K562 (cell line): Measurements from ENCODE around the gene FBXL13. TPM values are rescaled to one million over a fixed set of nuclear protein-coding genes. Genes with fewer than 3 reads are reported as not detected.

Source experiments
- ATAC-seq: fragments of 200-7000 bp; cut with Tn5 transposase; 3 replicates; pipeline ENCODE4 v1.9.1; 2020; ENCODE audit warnings: moderate library complexity
- BruUV-seq: library from RNA; stranded (reverse); fragments of 400-500 nt; replicated peaks from 2 replicates; lab custom pipeline; 2021; lab: Mats Ljungman, UMichigan
- CTCF ChIA-PET: fragments of 300-600 bp; formaldehyde crosslinking; extraction: SDS; loops from one replicate; lab custom pipeline; 2021; ENCODE audit warnings: low intra/inter-chr PET ratio; lab: Yijun Ruan, JAX
- POLR2A ChIA-PET: fragments of 300-600, 350-650 bp; sonication (Branson Sonifier 250); formaldehyde crosslinking; extraction: SDS; loops from one replicate; lab custom pipeline; 2021; ENCODE audit warnings: antibody characterized with exemption, inconsistent platforms; lab: Yijun Ruan, JAX
- DNase-seq, 4 experiments: peaks; one replicate each; pipeline versions ENCODE4 v3.0.0 to v3.0.0-alpha.2; 2011 to 2018; ENCODE audit warnings: low spot score in 3 of 4, mixed read lengths in 3 of 4; ENCODE audit errors: extremely low read depth in 1 of 4
- FAIRE-seq: peaks from 2 replicates; lab custom pipeline; 2011; peaks lifted over from hg19 to GRCh38; lab: Jason Lieb, UNC
- H2AFZ ChIP-seq: 2 replicates; pipeline ENCODE4 v1.6.0; 2011; ENCODE audit warnings: low read depth, low read length, control low read depth, inconsistent platforms
- H3K27ac ChIP-seq: fragments of 200-600 bp; 3 replicates; pipeline ENCODE4 v1.8.0; 2011; ENCODE audit warnings: low read depth, mild to moderate bottlenecking, control low read depth, inconsistent platforms, low read length, moderate library complexity, mixed read lengths; ENCODE audit errors: extremely low read depth
- H3K27me3 ChIP-seq, 2 experiments: fragments of 300-600 bp in 1 of 2; 2 replicates in 1 of 2; 3 replicates in 1 of 2; pipeline versions ENCODE4 v1.6.0 to v1.8.0; 2011; ENCODE audit warnings: inconsistent platforms in 2 of 2, low read length in 2 of 2, mild to moderate bottlenecking in 1 of 2, mixed read lengths in 1 of 2, moderate library complexity in 1 of 2; ENCODE audit not compliant: control insufficient read depth in 2 of 2, insufficient read depth in 2 of 2
- H3K36me3 ChIP-seq: fragments of 300-600 bp; 3 replicates; pipeline ENCODE4 v1.8.0; 2011; ENCODE audit warnings: mild to moderate bottlenecking, low read length, inconsistent platforms; ENCODE audit not compliant: control insufficient read depth, insufficient read depth
- H3K4me1 ChIP-seq, 2 experiments: fragments of 200-600 bp in 1 of 2; replicated peaks in 1 of 2; 2 replicates in 1 of 2; 3 replicates in 1 of 2; pipeline versions ENCODE4 v1.5.1 to v1.8.0; 2011; ENCODE audit warnings: inconsistent platforms in 2 of 2, low read length in 2 of 2, mild to moderate bottlenecking in 1 of 2, mixed read lengths in 1 of 2, moderate library complexity in 1 of 2; ENCODE audit not compliant: control insufficient read depth in 2 of 2, insufficient read depth in 2 of 2
- H3K4me2 ChIP-seq: 2 replicates; pipeline ENCODE4 v1.6.1; 2011; ENCODE audit warnings: low read length, control low read depth, inconsistent platforms, mixed read lengths; ENCODE audit not compliant: insufficient read depth
- H3K4me3 ChIP-seq: fragments of 200-600 bp; sonication (generic), shearing (Covaris generic); 2 replicates; pipeline ENCODE4 v1.5.1; 2016; ENCODE audit warnings: control low read depth, inconsistent platforms
- H3K79me2 ChIP-seq: fragments of 200-600 bp; 3 replicates; pipeline ENCODE4 v1.8.0; 2011; ENCODE audit warnings: low read length, inconsistent platforms; ENCODE audit not compliant: control insufficient read depth, insufficient read depth
- H3K9ac ChIP-seq, 2 experiments: 2 replicates each; pipeline versions ENCODE4 v1.6.0 to v1.6.1; 2011; ENCODE audit warnings: low read depth in 2 of 2, low read length in 2 of 2, control low read depth in 1 of 2, inconsistent platforms in 1 of 2, mild to moderate bottlenecking in 1 of 2, mixed read lengths in 1 of 2; ENCODE audit not compliant: insufficient read depth in 1 of 2
- H3K9me1 ChIP-seq: one replicate; pipeline ENCODE4 v1.6.0; 2011; ENCODE audit warnings: inconsistent platforms, mild to moderate bottlenecking, low read length, moderate library complexity; ENCODE audit not compliant: control insufficient read depth, insufficient read depth
- H3K9me3 ChIP-seq: replicated peaks from 2 replicates; pipeline ENCODE4 v1.5.1; 2011; ENCODE audit warnings: low read depth, low read length, inconsistent platforms; ENCODE audit not compliant: control insufficient read depth, insufficient read depth
- H4K20me1 ChIP-seq: replicated peaks from 2 replicates; pipeline ENCODE4 v1.6.1; 2011; ENCODE audit warnings: low read length, inconsistent platforms, mixed read lengths; ENCODE audit not compliant: control insufficient read depth, insufficient read depth
- BACH1 ChIP-seq: fragments of 200-800 bp; sonication (Bioruptor generic); IDR thresholded peaks from 2 replicates; pipeline ENCODE4 v1.6.1; 2016; ENCODE audit warnings: missing genetic modification characterization, missing compliant biosample characterization
- CEBPB ChIP-seq: fragments of 450-650 bp; IDR thresholded peaks from 2 replicates; pipeline ENCODE4 v1.6.1; 2016; ENCODE audit warnings: missing genetic modification characterization, missing compliant biosample characterization
- ETS2 ChIP-seq: IDR thresholded peaks from 2 replicates; pipeline ENCODE4 v1.6.1; 2016; ENCODE audit warnings: borderline replicate concordance, missing genetic modification characterization, mild to moderate bottlenecking, moderate library complexity, missing compliant biosample characterization; ENCODE audit not compliant: poor library complexity, severe bottlenecking
- GABPB1 ChIP-seq: sonication (generic); formaldehyde crosslinking; IDR thresholded peaks from 2 replicates; pipeline ENCODE4 v1.8.0; 2022; ENCODE audit warnings: mild to moderate bottlenecking, missing genetic modification reagents
- HMGN3 ChIP-seq: IDR thresholded peaks from 2 replicates; pipeline ENCODE4 v1.6.1; 2011; ENCODE audit warnings: borderline replicate concordance, low read depth, mild to moderate bottlenecking, mixed read lengths, low read length; ENCODE audit not compliant: insufficient read length; ENCODE audit errors: extremely low read depth
- POLR2H ChIP-seq: IDR thresholded peaks from 2 replicates; pipeline ENCODE4 v1.6.1; 2016; ENCODE audit warnings: missing genetic modification characterization, low read depth, mild to moderate bottlenecking, control low read depth, missing compliant biosample characterization, moderate library complexity
- SRSF3 ChIP-seq: fragments of 200-400 bp; formaldehyde crosslinking; IDR thresholded peaks from 2 replicates; pipeline ENCODE4 v1.6.1; 2016; ENCODE audit warnings: mild to moderate bottlenecking, low read length, moderate library complexity; ENCODE audit not compliant: insufficient read depth
- in situ Hi-C: fragments of 300-500 bp; cut with MboI; formaldehyde crosslinking; loops from 4 replicates; pipeline ENCODE4 v1.15.0; 2018; ENCODE audit warnings: inconsistent platforms, mixed read lengths
- intact Hi-C: fragments of 100-400 bp; cut with micrococcal nuclease; formaldehyde crosslinking; loops from 2 replicates; pipeline ENCODE4 v1.14.2; 2022
- polyA plus RNA-seq, 8 experiments: library from polyadenylated mRNA; depleted of rRNA in 4 of 8; stranded (reverse) in 5 of 8; unstranded in 3 of 8; fragments of >200 nt; fragmentation: Nextera tagmentation in 2 of 8; fragmentation: Illumina TruSeq in 1 of 8; extraction: Ambion mirVana in 2 of 8; extraction: Trizol in 1 of 8; gene quantifications; 2 replicates each; pipeline versions ENCODE4 v1.2.1 to v1.2.3, GENCODE V29; 2011 to 2014; ENCODE audit warnings: inconsistent platforms in 1 of 8, missing spikeins in 1 of 8
- total RNA-seq, 7 experiments: library from RNA; depleted of rRNA in 6 of 7; stranded (reverse); fragments of >200 nt in 6 of 7; fragmentation: Illumina TruSeq in 2 of 7; extraction: Trizol in 2 of 7; gene quantifications; 2 replicates each; pipeline versions ENCODE4 v1.2.1 to v1.2.3, GENCODE V29; 2011 to 2021; ENCODE audit warnings: low replicate concordance in 1 of 7
- TF ChIP-seq, protein P1 (sequence below): fragments of 250-450 bp; sonication (Bioruptor Pico); IDR thresholded peaks from 2 replicates; pipeline ENCODE4 v1.4.0; 2020; ENCODE audit warnings: mild to moderate bottlenecking, moderate library complexity

Gene FBXL13
- total and polyA plus RNA-seq, 9 of the 15 experiments (the other 6 are each of a cell fraction or from before 2014, with no cell fraction given) = 16.3 to 55.0 (median 25.4) TPM

DNA sequence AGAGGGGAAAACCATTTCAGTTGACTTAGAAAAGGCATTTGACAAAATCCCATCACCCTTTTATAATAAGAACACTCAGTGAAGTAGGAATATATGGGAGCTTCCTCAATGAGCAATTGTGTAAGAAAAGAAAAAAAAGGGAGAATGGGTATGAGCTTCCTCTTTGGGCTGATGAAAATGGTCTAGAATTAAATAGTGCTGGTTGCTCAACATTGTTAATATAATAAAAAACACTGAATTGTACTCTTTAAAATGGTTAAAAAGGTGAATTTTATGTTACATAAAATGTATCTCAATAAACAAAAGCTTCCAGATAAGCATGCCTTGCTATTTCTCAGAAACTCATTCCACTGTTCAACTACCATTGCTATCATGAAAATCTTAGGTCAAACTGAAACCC, 121.2 kb downstream of the FBXL13 start:
- Histone ChIP-seq H3K36me3 (peaks cover 28% of the 10 kb centered on the region; the same call in 2 of the 3 replicates), H3K79me2 (peaks cover 34% of the 10 kb centered on the region), H3K9ac (no peak overlapping the region), H3K27ac (peak overlapping the region; percentile 17; the same call in 1 of the 3 replicates), H3K9me3 (no peaks in the 10 kb centered on the region; the same call in 1 of the 2 replicates), H3K4me1 (no peaks in the 10 kb centered on the region), H4K20me1 (no peaks in the 10 kb centered on the region), H3K27me3 (no peaks in the 10 kb centered on the region), H3K4me2 (no peak overlapping the region), H3K9me1 (no peaks in the 10 kb centered on the region), H2AFZ (no peak overlapping the region), H3K4me3 (no peak overlapping the region)
- no peak for FAIRE-seq
- in situ Hi-C loops (no loop called here), intact Hi-C loops (no loop called here)
- ChIA-PET POLR2A (no interaction called here), CTCF (no interaction called here)
- no peak for ATAC-seq
- BruUV-seq = no TSS peak
- DNase-seq = no peak
- TF ChIP-seq, protein P1, sequence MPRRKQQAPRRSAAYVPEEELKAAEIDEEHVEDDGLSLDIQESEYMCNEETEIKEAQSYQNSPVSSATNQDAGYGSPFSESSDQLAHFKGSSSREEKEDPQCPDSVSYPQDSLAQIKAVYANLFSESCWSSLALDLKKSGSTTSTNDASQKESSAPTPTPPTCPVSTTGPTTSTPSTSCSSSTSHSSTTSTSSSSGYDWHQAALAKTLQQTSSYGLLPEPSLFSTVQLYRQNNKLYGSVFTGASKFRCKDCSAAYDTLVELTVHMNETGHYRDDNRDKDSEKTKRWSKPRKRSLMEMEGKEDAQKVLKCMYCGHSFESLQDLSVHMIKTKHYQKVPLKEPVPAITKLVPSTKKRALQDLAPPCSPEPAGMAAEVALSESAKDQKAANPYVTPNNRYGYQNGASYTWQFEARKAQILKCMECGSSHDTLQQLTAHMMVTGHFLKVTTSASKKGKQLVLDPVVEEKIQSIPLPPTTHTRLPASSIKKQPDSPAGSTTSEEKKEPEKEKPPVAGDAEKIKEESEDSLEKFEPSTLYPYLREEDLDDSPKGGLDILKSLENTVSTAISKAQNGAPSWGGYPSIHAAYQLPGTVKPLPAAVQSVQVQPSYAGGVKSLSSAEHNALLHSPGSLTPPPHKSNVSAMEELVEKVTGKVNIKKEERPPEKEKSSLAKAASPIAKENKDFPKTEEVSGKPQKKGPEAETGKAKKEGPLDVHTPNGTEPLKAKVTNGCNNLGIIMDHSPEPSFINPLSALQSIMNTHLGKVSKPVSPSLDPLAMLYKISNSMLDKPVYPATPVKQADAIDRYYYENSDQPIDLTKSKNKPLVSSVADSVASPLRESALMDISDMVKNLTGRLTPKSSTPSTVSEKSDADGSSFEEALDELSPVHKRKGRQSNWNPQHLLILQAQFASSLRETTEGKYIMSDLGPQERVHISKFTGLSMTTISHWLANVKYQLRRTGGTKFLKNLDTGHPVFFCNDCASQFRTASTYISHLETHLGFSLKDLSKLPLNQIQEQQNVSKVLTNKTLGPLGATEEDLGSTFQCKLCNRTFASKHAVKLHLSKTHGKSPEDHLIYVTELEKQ (CRISPR knock-in tag) = no peak
- no peak for TF ChIP-seq BACH1 (tag)
- TF ChIP-seq ETS2 (tag) = no peak
- TF ChIP-seq GABPB1 (CRISPR knock-in tag) = no peak
- no peak for TF ChIP-seq SRSF3
- no peak for TF ChIP-seq HMGN3
- TF ChIP-seq POLR2H = peak; percentile 52; the same call in 1 of the 2 replicates
- TF ChIP-seq CEBPB = peak; percentile 61
